Epithelial cell of proximal tubule (primary cell): Measurements from ENCODE around the gene ZNF428. TPM values are rescaled to one million over a fixed set of nuclear protein-coding genes. Genes with fewer than 3 reads are reported as not detected.

Experiments
- DNase-seq: peaks from one replicate; pipeline ENCODE4 v3.0.0-alpha.2; 2011; ENCODE audit warnings: low read depth
- H3K4me3 ChIP-seq: 2 replicates; pipeline ENCODE4 v1.5.1; 2011; ENCODE audit warnings: low read depth, mild to moderate bottlenecking, low read length
- CTCF ChIP-seq: conservative IDR thresholded peaks from 2 replicates; pipeline ENCODE4 v1.5.1; 2012; ENCODE audit warnings: low read depth, mild to moderate bottlenecking, low read length
- total RNA-seq: library from RNA; depleted of rRNA; stranded (reverse); fragments of >200 nt; gene quantifications from 2 replicates; pipeline ENCODE4 v1.2.3, GENCODE V29; 2015

Gene ZNF428
- total RNA-seq, 1 donor from 2014 or later = 60.7 TPM

DNA sequence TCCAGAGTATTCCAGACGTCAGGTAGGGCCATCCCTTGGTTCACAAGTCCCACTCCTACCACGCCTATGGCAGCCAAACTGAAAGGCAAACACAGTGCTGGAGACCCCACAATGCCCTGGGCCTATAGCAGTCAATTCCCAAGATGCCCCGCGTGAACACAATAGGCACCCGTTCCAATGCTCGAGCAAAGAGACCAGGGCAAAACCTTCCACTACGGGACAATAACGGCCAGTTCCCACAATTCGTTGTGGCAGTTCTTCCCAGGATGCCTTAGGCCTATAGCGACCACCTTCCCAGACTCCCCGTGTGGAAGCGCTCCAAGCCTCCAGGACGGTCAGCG, 538 bp downstream of the ZNF428 start:
- no peak for DNase-seq
- no peak for TF ChIP-seq CTCF
- peak overlapping the region; percentile 84 for H3K4me3 ChIP-seq

DNA sequence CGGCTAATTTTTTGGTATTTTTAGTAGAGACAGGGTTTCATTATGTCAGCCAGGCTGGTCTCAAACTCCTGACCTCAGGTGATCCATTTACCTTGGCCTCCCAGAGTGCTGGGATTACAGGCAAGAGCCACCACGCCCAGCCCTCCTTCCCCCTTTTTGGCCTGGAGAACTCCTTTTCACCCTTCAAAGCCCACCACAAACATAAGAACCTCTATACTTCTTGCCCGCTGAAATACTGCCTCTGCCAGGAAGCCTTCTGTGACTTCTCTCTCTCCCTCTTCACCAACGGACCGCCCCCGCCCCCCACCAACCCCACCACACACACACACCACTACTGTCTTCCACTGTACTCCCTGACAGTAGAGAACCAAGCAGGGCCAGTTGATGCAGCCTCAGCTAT, 2.5 kb downstream of the ZNF428 start:
- no peak overlapping the region for H3K4me3 ChIP-seq
- no peak for DNase-seq
- TF ChIP-seq CTCF = no peak

- no peak for DNase-seq
- no peak for TF ChIP-seq CTCF
- H3K4me3 ChIP-seq = no peak overlapping the region
Observed at GRCh38 chr19:43616306-43616705, 3.1 kb downstream of the ZNF428 start.

DNA sequence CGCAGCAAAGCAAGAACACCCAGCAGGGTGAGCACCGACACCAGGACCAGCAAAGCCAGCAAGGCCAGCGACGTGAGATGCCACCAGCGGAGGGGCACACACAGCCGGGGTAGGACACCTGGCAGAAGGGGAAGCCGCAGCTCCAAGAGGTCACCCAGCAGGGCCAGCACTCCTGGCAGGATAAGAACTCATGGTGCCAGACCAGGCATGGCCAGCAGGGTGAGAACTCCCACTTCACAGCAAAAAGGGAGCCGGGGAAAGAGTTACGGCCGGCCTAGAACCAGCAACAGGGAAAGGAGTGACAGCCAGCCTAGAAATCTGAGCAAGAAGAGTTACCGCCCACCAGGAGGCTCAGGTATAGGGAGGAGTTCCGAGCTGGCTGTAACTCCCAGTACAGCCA, 7.1 kb downstream of the ZNF428 start:
- DNase-seq = no peak
- no peak for TF ChIP-seq CTCF

DNA sequence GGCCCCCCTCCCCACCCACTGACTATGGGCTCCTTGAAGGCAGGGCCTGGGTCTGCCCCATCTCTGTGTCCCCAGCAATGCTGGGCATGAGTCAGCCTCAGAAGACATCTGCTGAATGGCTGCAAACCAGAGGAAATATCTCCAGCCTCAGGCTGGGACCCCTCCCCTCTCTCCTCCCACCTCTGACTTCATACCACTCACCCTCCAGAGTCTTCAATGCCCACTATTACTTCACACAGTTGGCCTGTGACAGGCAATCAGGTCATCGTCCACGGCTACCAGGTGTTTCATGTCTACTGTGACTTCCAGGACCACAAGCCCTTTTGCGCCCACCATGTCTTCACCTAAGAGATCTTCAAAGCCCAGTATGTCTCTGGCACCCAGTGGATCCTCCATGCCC, 7.6 kb downstream of the ZNF428 start, which contains the start of gene SRRM5:
Gene SRRM5, plus strand, starts transcription at position 301 of the 400 bp plus-strand sequence. Its CDS starts 34 bp downstream, at position 335.
- TF ChIP-seq CTCF = no peak
- DNase-seq = no peak
- H3K4me3 ChIP-seq = no peak within 1 kb of the TSS

More for the DNA sequence above, 7.1 kb downstream of the ZNF428 start:
- no peak overlapping the region for H3K4me3 ChIP-seq

DNA sequence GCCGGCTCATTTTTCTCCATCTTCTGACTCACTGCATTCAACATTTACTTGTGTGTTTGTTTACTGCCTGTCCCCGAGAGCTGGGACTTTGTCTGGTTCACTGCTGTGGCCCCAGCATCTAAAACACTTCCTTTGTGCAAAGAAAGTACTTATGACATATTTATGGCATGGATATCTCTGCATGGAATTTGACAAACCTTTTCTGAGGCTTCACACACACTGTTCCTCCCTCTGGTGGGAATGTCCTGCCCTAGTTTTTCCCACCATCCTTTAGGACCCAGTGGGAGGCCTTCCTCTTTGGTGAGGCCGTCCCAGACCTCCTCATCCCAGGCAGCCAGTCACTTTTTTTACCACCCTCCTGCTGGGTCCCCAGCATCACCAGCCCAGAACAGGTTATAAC, 8.9 kb downstream of the ZNF428 start:
- TF ChIP-seq CTCF = no peak
- H3K4me3 ChIP-seq = no peak overlapping the region
- no peak for DNase-seq

DNA sequence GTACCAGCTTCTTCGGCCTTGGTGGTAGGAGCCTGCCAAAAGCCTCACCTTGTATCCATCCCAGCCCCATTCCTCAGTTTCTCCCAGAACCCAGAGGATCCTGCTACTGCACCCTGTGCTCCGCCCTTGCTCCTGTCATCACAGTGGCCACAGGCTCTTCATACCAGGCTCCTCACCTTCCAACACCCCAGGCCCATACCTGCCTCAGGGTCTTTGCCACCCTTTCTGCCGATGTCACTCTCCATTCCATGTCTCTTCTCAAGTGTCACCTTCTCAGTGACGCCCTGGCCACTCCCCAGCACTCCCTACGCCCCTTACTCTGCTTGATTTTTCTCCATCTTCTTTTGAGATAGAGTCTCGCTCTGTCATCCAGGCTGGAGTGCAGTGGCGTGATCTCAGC, 9.6 kb downstream of the ZNF428 start:
- no peak for TF ChIP-seq CTCF
- DNase-seq = no peak
- no peak overlapping the region for H3K4me3 ChIP-seq
